ENCODE results near the gene CHAT.

CHAT gene

GRCh38 chr10:49572594-49573114, 41.2 kb upstream of the CHAT start:
- in situ Hi-C loops (cut with MboI; ENCODE audit: low pct_unique_long_range_greater_than_20kb, low sequenced_read_pairs, unreplicated experiment), result no loop called here
- DNase-seq (ENCODE audit: low spot score), result no peak
- TF ChIP-seq CTCF (IDR thresholded peaks at IDR 0.05; ENCODE audit: extremely low read depth, insufficient read depth, missing control alignments), result no peak

DNA sequence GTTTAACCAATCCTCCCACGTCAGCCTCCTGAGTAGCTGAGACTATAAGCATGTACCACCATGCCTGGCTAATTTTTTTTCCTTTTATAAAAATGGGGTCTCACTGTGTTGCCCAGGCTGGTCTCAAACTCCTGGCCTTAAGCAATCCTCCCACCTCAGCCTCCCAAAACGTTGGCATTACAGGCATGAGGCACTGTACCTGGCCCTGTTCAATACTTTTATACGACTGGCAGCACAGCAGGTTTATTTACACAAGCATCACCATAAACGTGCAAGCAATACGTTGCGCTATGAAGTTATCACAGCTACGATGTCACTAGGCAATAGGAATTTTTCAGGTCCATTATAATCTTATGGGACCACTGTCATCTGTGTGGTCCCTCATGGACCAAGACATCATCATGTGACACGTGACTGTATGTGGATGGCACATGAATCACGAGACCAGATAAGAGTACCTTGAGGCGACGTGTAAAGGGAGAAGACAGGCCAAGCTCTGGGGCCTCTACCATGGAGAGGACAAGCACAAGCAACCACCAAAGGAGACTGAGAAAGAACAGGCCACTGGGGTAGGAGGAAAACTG, 38.3 kb upstream of the CHAT start:
- DNase-seq (ENCODE audit: low spot score), result no peak
- in situ Hi-C loops (cut with MboI; ENCODE audit: low pct_unique_long_range_greater_than_20kb, low sequenced_read_pairs, unreplicated experiment), result loop anchor here (25.0 kb wide), 1 partner anchor 662 kb away; no protein-coding TSS in a partner anchor
- no peak for TF ChIP-seq CTCF (IDR thresholded peaks at IDR 0.05; ENCODE audit: extremely low read depth, insufficient read depth, missing control alignments)

- TF ChIP-seq CTCF (IDR thresholded peaks at IDR 0.05; ENCODE audit: extremely low read depth, insufficient read depth, missing control alignments), result no peak
- no peak for DNase-seq (ENCODE audit: low spot score)
- in situ Hi-C loops (cut with MboI; ENCODE audit: low pct_unique_long_range_greater_than_20kb, low sequenced_read_pairs, unreplicated experiment), result loop anchor here (25.0 kb wide), 1 partner anchor 660 kb away; no protein-coding TSS in a partner anchor
Observed at GRCh38 chr10:49577182-49577925, 36.5 kb upstream of the CHAT start.

DNA sequence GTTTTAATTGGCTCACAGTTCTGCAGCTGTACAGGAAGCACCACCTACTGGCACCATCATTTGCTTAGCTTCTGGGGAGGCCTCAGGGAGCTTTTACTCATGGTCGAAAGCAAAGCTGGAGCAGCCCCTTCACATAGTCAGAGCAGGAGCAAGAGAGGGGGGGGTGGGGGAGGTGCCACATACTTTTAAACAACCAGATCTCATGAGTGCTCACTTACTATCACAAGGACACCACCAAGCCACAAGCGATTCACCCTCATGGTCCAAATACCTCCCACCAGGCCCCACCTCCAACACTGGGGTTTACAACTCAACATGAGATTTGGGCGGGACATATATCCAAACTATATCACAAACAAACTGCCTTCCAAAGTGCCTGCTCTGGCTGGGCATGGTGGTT, 35.4 kb upstream of the CHAT start:
- no peak for DNase-seq (ENCODE audit: low spot score)
- TF ChIP-seq CTCF (IDR thresholded peaks at IDR 0.05; ENCODE audit: extremely low read depth, insufficient read depth, missing control alignments), result no peak
- in situ Hi-C loops (cut with MboI; ENCODE audit: low pct_unique_long_range_greater_than_20kb, low sequenced_read_pairs, unreplicated experiment), result loop anchor here (25.0 kb wide), 1 partner anchor 659 kb away; no protein-coding TSS in a partner anchor

DNA sequence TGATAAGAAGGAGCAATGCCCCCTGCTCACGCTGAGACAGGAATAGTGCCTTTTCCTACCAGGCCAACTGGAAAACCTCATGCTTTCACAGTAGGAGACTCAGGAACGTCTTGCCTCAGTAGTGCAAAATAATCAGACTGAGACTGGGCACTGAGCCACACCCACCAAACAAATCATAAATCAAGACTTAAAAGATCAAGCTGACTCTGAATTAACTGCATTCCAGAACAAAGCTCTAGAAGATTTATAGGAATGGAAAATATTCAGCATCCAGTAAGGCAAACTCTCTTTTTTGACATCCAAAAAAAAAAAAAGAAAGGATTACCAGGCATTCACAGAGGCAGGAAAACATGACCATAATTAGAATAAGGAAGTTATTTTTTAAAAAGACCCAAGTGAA, 34.2 kb upstream of the CHAT start:
- no peak for TF ChIP-seq CTCF (IDR thresholded peaks at IDR 0.05; ENCODE audit: extremely low read depth, insufficient read depth, missing control alignments)
- DNase-seq (ENCODE audit: low spot score), result no peak
- in situ Hi-C loops (cut with MboI; ENCODE audit: low pct_unique_long_range_greater_than_20kb, low sequenced_read_pairs, unreplicated experiment), result loop anchor here (25.0 kb wide), 1 partner anchor 658 kb away; no protein-coding TSS in a partner anchor

GRCh38 chr10:49585387-49585786, 28.4 kb upstream of the CHAT start:
- DNase-seq (ENCODE audit: low spot score), result no peak
- no peak for TF ChIP-seq CTCF (IDR thresholded peaks at IDR 0.05; ENCODE audit: extremely low read depth, insufficient read depth, missing control alignments)
- in situ Hi-C loops (cut with MboI; ENCODE audit: low pct_unique_long_range_greater_than_20kb, low sequenced_read_pairs, unreplicated experiment), result loop anchor here (25.0 kb wide), 1 partner anchor 652 kb away; no protein-coding TSS in a partner anchor
